Small intestine (tissue), 7 donors: ENCODE data around the gene ROM1. TPM values are rescaled to one million over a fixed set of nuclear protein-coding genes. Genes with fewer than 3 reads are reported as not detected.

ENCODE experiments used
- DNase-seq, 2 donors: peaks; one replicate each; pipeline versions ENCODE4 v3.0.0 to v3.0.0-alpha.2; 2013
- FAIRE-seq: peaks from 2 replicates; lab custom pipeline; 2012; peaks lifted over from hg19 to GRCh38; lab: Jason Lieb, UNC
- H3K27ac ChIP-seq, 3 donors: one replicate each; pipeline ENCODE4 v1.5.1; 2013; ENCODE audit warnings: low read length in 2 of 3, mild to moderate bottlenecking in 2 of 3, control low read depth in 1 of 3, inconsistent platforms in 1 of 3, low read depth in 1 of 3, moderate library complexity in 1 of 3
- H3K27me3 ChIP-seq, 3 donors: one replicate each; pipeline ENCODE4 v1.6.1; 2013; ENCODE audit warnings: low read length in 3 of 3, inconsistent platforms in 1 of 3; ENCODE audit not compliant: control insufficient read depth in 3 of 3, insufficient read depth in 3 of 3
- H3K36me3 ChIP-seq, 3 donors: one replicate each; pipeline ENCODE4 v1.6.1; 2013; ENCODE audit warnings: low read length in 3 of 3, inconsistent platforms in 1 of 3, low read depth in 1 of 3, mild to moderate bottlenecking in 1 of 3, moderate library complexity in 1 of 3; ENCODE audit not compliant: control insufficient read depth in 3 of 3, insufficient read depth in 2 of 3
- H3K4me1 ChIP-seq, 3 donors: one replicate each; pipeline ENCODE4 v1.6.1; 2013; ENCODE audit warnings: low read length in 2 of 3, inconsistent platforms in 1 of 3, low read depth in 1 of 3, mild to moderate bottlenecking in 1 of 3, moderate library complexity in 1 of 3; ENCODE audit not compliant: control insufficient read depth in 3 of 3, insufficient read depth in 2 of 3
- H3K4me3 ChIP-seq, 3 donors: one replicate each; pipeline ENCODE4 v1.5.1; 2013; ENCODE audit warnings: low read length in 3 of 3, control low read depth in 1 of 3, inconsistent platforms in 1 of 3, low read depth in 1 of 3, mild to moderate bottlenecking in 1 of 3, moderate library complexity in 1 of 3
- H3K9me3 ChIP-seq, 2 donors: one replicate each; pipeline ENCODE4 v1.6.1; 2013; ENCODE audit warnings: low read depth in 1 of 2, low read length in 1 of 2; ENCODE audit not compliant: control insufficient read depth in 2 of 2, insufficient read depth in 1 of 2
- WGBS, 3 donors: extraction: QIAGEN DNeasy Blood & Tissue Kit; methylation state at CpG; one replicate each; pipeline ENCODE4 v1.1.7; 2013; 5-methylcytosine and 5-hydroxymethylcytosine counted together
- polyA plus RNA-seq, 4 donors: library from polyadenylated mRNA; stranded (reverse) in 3 of 4; unstranded in 1 of 4; fragments of 200-250 nt in 3 of 4; fragments of 120-200 nt in 1 of 4; gene quantifications; one replicate each; pipeline versions ENCODE4 v1.2.1 to v1.2.3, GENCODE V29; 2013
- donor health status: healthy with polysubstance abuse.
- donor health status: control.
- donor health status: control.
- donor health status: Bipolar disorder and iron deficiency.
- donor health status: healthy.

Gene ROM1
- polyA plus RNA-seq, 4 donors: 0.54 to 8.4 (median 3.6) TPM

DNA sequence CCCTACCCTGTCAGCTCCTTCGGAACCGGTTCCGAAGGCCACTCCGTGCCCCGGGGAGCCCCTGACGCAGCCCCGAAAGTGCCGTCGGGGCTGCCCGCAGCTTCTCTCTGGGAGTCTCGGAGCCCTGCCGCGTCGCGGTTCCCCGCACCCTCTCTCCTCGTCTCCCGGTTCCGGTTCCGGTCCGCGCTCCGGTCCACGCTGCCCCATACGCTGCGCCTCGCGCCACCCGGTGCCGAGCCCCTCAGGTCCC lies 12.0 kb upstream of the ROM1 start:
- H3K36me3 ChIP-seq: peaks cover 11 to 56% (median 13%) of the 10 kb centered on the region in 3 donors
- H3K4me1 ChIP-seq: peaks cover 6 to 28% (median 6%) of the 10 kb centered on the region in 3 donors
- peaks cover 0 to 8% (median 0%) of the 10 kb centered on the region in 3 donors for H3K27me3 ChIP-seq
- H3K9me3 ChIP-seq: no peaks in the 10 kb centered on the region
- DNase-seq (peak in 1 of 2 donors; percentile 42), FAIRE-seq (no peak)
- 0 to 1% (median 0%) methylated on average over 26 to 30 of the region's 30 CpGs for WGBS, 3 donors
- H3K4me3 ChIP-seq: peak overlapping the region; percentile 90 to 93 (median 93)
- peak overlapping the region; percentile 85 to 95 (median 85) for H3K27ac ChIP-seq

DNA sequence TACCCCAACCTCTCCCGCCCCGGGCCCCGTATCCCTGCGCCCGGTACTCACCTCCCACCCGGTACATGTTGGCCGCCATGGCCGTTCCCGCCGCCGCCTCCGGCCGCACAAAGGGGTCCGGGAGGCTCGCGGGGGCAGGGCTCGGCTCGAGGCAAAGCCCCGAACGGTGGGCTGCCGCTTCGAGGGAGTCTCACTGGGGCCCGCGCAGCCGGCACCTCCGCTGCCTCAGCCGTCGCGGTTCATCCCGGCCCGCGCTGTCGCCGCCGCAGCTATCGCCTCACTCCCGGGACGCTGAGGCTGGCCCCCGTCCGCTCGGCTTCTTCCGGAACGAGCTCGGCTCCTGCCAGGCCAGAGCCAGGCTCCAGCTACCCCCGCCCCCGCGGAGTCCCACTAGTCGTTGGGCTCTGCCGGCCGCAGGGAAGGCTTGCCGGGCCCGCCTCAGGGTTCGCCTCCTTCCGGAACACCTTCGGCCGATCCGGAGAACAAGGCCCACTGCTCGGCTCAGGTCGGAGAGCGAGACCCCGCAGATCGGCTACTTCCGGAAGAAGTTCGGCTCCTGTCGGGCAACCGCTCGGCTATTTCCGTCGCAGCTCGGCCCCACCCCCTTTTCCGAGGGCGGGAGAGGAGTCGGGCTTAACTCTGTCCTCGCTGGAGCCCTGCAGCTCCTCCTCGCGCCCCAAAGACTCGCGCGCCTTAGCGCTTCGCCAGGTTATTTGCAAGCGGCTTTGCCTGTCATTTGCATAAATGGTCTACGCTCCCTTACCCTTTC lies 11.5 kb upstream of the ROM1 start, which contains the start of gene MTA2:
MTA2 (minus strand) TSS at position 494 of the 769 bp plus-strand sequence; CDS start at position 79, 415 bp downstream.
- Histone ChIP-seq H3K27ac (peak within 1 kb of the TSS; percentile 85 to 95 (median 85)), H3K4me3 (peak within 1 kb of the TSS; percentile 90 to 93 (median 93)), H3K27me3 (peaks cover 0 to 8% (median 0%) of the 10 kb centered on the region in 3 donors), H3K9me3 (no peaks in the 10 kb centered on the region), H3K36me3 (peaks cover 7 to 54% (median 13%) of the 10 kb centered on the region in 3 donors), H3K4me1 (peaks cover 6 to 28% (median 6%) of the 10 kb centered on the region in 3 donors)
- DNase-seq (peak; percentile 98 to 99), FAIRE-seq (no peak)
- WGBS, 3 donors: 0 to 1% (median 0%) methylated on average over 78 to 83 of the region's 83 CpGs

DNA sequence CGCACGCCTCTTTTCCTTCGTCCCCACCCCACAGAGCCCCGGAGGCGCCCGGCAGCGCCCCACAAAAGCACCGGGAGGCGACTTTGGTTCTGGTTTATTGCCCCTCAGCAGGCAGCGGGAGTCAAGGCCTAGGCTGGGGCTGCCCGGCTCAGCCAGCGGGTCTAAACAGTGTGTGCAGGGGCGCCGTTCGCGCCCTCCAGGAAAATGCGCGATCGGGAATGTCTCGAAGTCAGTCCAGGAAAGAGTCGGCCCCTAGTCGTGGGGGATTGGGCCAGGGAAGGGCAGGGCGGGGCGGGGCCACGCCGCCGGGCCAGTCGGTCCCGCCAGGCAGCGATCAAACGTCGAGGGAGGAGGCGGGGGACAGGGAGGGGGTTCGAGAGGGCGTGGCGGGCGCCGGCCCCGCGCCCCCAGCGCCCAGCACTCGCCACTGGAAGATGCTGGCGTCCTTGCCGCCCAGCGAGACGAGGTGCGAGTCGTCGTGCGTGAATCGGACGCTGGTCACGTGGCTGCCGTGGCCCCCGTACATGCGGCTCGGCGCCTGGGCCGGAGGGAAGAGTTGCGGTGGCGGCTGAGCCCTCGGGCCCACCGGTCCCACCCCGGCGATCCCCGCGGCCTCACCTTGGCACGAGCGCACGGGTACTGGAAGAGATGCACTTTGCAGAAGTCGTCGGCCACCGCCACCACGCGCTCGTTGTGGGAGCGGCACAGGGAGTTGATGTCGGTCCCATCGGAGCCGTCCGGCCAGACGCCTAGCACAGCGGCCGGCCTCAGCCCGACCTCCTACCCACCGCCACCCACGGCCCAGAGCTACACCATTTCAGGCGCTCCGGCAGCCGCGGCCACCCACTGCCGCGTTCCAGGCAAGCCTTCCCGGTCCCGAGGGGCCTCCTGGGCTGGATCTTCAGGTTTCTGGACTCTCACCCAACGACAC lies 10.7 kb upstream of the ROM1 start:
- H3K4me3 ChIP-seq: peak overlapping the region; percentile 45 to 93 (median 56)
- FAIRE-seq: no peak
- H3K36me3 ChIP-seq: peaks cover 6 to 51% (median 7%) of the 10 kb centered on the region in 3 donors
- peak in 1 of 2 donors; percentile 76 for DNase-seq
- no peaks in the 10 kb centered on the region for H3K9me3 ChIP-seq
- H3K27me3 ChIP-seq: peaks cover 0 to 8% (median 0%) of the 10 kb centered on the region in 3 donors
- WGBS, 3 donors: 4 to 16% (median 15%) methylated on average over 72 to 96 of the region's 96 CpGs
- peaks cover 6 to 28% (median 6%) of the 10 kb centered on the region in 3 donors for H3K4me1 ChIP-seq
- peak overlapping the region; percentile 77 to 95 (median 85) for H3K27ac ChIP-seq

DNA sequence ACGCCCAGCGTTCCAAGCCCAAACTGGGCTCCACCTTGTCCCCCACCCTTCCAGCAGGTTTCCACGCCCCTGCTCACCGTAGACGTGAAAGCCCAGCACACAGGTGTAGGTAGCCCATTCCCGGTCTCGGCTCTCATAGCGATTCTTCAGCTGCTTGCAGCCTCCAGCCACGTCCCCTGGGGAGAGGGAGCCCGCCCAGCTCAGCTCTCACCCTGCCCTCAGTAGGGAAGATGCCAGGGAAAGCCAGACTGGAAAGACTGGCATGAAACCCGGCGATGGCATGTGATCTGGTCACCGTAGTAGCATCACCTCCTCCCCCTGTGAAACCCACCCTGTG lies 10.0 kb upstream of the ROM1 start:
- H3K36me3 ChIP-seq: peaks cover 4 to 50% (median 5%) of the 10 kb centered on the region in 3 donors

DNA sequence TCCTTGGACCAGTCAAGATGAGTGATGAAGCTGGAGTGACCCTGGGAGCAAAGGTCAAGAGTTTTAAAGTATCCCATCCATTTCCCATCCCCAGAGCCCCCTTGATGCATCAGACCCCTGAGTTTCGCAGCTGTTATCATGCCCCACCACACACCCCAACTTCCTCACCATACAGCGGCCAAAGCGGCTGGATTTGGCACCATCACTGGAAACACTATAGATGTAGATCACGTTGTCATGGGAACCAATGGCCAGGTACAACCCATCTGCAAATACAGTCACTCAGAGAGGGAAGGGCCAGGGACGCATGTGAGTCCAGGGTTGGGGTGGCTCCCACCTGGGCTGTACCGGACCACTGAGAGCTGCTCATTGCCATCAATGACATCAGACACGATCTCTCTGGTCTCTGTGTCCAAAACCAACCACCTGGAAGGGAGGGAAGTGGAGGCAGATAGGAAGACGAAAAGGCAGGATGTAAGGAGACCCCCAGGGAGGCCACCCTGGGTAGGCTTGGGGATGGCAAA lies 9.2 kb upstream of the ROM1 start:
- DNase-seq (no peak), FAIRE-seq (no peak)
- H3K27ac ChIP-seq: no peak overlapping the region
- H3K4me1 ChIP-seq: peaks cover 6 to 28% (median 6%) of the 10 kb centered on the region in 3 donors
- 89 to 94% (median 94%) methylated on average over 8 of the region's 8 CpGs for WGBS, 3 donors
- H3K9me3 ChIP-seq: no peaks in the 10 kb centered on the region
- H3K36me3 ChIP-seq: peaks cover 1 to 52% (median 5%) of the 10 kb centered on the region in 3 donors
- peaks cover 0 to 8% (median 0%) of the 10 kb centered on the region in 3 donors for H3K27me3 ChIP-seq
- H3K4me3 ChIP-seq: no peak overlapping the region

More for the DNA sequence above, 10.0 kb upstream of the ROM1 start:
- Histone ChIP-seq H3K27me3 (peaks cover 0 to 8% (median 0%) of the 10 kb centered on the region in 3 donors), H3K27ac (no peak overlapping the region), H3K4me3 (peak overlapping the region in 2 of 3 donors; percentile 56 to 93), H3K4me1 (peaks cover 6 to 28% (median 6%) of the 10 kb centered on the region in 3 donors), H3K9me3 (no peaks in the 10 kb centered on the region)
- WGBS, 3 donors: 46 to 61% (median 58%) methylated on average over 13 of the region's 13 CpGs
- FAIRE-seq (no peak), DNase-seq (no peak)

DNA sequence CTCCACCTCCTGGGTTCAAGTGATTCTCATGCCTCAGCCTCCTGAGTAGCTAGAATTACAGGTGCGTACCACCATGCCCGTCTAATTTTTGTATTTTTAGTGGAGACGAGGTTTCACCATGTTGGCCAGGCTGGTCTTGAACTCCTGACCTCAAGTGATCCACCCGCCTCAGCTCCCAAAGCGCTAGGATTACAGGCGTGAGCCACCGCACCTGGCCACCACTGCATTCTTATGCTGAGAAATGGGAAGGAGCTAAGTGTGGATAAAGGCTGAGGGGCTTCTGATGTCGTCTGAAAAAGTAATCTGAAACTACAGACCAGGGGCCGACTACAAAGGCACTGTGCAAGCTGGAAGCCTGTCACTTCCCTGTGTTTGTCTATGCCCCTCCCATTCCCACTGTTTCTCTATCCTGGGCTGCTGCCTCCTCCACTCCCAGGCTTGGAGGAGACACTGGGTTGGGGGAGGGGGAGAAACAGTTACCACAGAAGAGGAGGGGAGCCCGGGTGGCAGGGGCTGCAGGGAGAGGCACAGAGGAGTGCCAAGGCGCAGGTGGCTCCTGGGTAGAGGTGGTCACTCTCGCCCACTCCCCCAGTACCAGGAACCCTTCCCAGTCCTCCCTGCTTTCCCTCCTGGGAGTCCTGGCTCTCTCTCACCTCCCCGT lies 8.5 kb upstream of the ROM1 start:
- Histone ChIP-seq H3K4me1 (peaks cover 5 to 21% (median 5%) of the 10 kb centered on the region in 3 donors), H3K4me3 (no peak overlapping the region), H3K27ac (no peak overlapping the region), H3K9me3 (no peaks in the 10 kb centered on the region), H3K36me3 (peaks cover 1 to 55% (median 5%) of the 10 kb centered on the region in 3 donors), H3K27me3 (peaks cover 0 to 8% (median 0%) of the 10 kb centered on the region in 3 donors)
- DNase-seq (peak in 1 of 2 donors; percentile 35), FAIRE-seq (no peak)
- WGBS, 3 donors: 79 to 82% (median 80%) methylated on average over 13 of the region's 13 CpGs

DNA sequence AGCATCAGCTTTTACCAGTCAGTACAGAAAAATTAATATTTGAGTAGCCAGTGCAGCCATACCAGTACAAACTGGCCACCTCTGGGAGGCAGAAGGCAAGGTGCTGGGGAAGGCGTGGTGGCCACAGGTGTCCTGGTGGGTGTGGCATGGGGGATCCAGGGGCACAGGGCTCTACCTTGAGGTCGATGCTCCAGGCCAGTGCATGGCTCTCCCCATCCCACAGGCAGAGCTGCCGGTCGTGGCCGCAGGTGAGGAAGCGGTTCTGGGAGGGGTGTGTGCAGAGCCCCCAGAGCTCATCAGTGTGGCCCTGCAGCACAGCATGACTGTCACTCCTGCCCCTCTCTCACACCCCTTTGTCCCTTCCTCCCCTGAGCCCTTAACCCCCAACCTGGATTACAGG lies 7.6 kb upstream of the ROM1 start:
- no peak for FAIRE-seq
- Histone ChIP-seq H3K4me3 (no peak overlapping the region), H3K36me3 (peaks cover 1 to 61% (median 5%) of the 10 kb centered on the region in 3 donors), H3K27ac (no peak overlapping the region), H3K9me3 (no peaks in the 10 kb centered on the region), H3K4me1 (peaks cover 0 to 12% (median 0%) of the 10 kb centered on the region in 3 donors), H3K27me3 (peaks cover 0 to 8% (median 0%) of the 10 kb centered on the region in 3 donors)
- DNase-seq: no peak
- WGBS, 3 donors: 86 to 97% (median 92%) methylated on average over 5 to 6 of the region's 6 CpGs
